Motor neuron (in vitro differentiated cells): ENCODE measurements around the gene C3orf18. TPM values are rescaled to one million over a fixed set of nuclear protein-coding genes. Genes with fewer than 3 reads are reported as not detected.

Experiments used
- ATAC-seq, 8 experiments: fragments of 200-7000 bp; cut with Tn5 transposase; replicated peaks in 6 of 8; 2 replicates each; pipeline ENCODE4 v1.8.0; 2021; ENCODE audit warnings: mild to moderate bottlenecking in 8 of 8, moderate library complexity in 8 of 8
- H3K27ac ChIP-seq, 2 donors: fragments of 250-450 bp; sonication (Bioruptor Pico); 2 replicates each; pipeline ENCODE4 v1.9.0; 2021; ENCODE audit warnings: antibody characterized with exemption in 2 of 2, mild to moderate bottlenecking in 2 of 2, moderate library complexity in 1 of 2
- H3K4me1 ChIP-seq, 2 donors: fragments of 250-450 bp; sonication (Bioruptor Pico); replicated peaks in 1 of 2; 2 replicates each; pipeline ENCODE4 v1.6.1; 2021; ENCODE audit warnings: antibody characterized with exemption in 2 of 2, mild to moderate bottlenecking in 2 of 2, moderate library complexity in 1 of 2
- H3K4me3 ChIP-seq, 5 donors: fragments of 250-450 bp; sonication (Bioruptor Pico); 2 replicates each; pipeline ENCODE4 v1.9.0; 2021; ENCODE audit warnings: antibody characterized with exemption in 5 of 5, mild to moderate bottlenecking in 5 of 5, moderate library complexity in 4 of 5
- WGBS, 10 experiments: fragments of 450-650 bp; shearing (Covaris generic); methylation state at CpG; one replicate each; pipeline ENCODE4 v1.0.0; 2022; 5-methylcytosine and 5-hydroxymethylcytosine counted together
- in situ Hi-C, 9 experiments: fragments of 400-800 bp; cut with MboI; loops; one replicate each; pipeline ENCODE4 v1.15.0; 2021; ENCODE audit warnings: low sequenced_read_pairs in 9 of 9, low pct_unique_long_range_greater_than_20kb in 2 of 9; ENCODE audit not compliant: unreplicated experiment in 9 of 9
- total RNA-seq, 8 experiments: library from RNA; unstranded; fragments of 300-600 nt; gene quantifications; 2 replicates each; pipeline versions ENCODE4 v1.2.3 to v1.2.4, GENCODE V29; 2022

C3orf18 gene
- total RNA-seq, 8 experiments from 2014 or later, result 7.4 to 12.3 (median 10.7) TPM

- in situ Hi-C loops, result loop anchor here in 8 of 9 experiments (25.0 kb wide), 2 partner anchors 753 to 778 kb away; partner anchors contain the start of genes MANF (in 3 of the 8) and RBM15B (in 3 of the 8)
- ATAC-seq, result no peak
- 60 to 100% (median 88%) methylated on average over 1 to 3 of the region's 5 CpGs; no CpG with 5 or more reads in 5 of the 10 experiments for whole genome bisulfite sequencing, 10 experiments
Observed at GRCh38 chr3:50609071-50609762, 41.7 kb upstream of the C3orf18 start.

GRCh38 chr3:50608278-50608677 is 40.7 kb upstream of the C3orf18 start:
- ATAC-seq, result no peak
- H3K4me3 ChIP-seq, result no peak overlapping the region
- WGBS, 10 experiments, result 80 to 100% (median 97%) methylated on average over 1 to 3 of the region's 7 CpGs; no CpG with 5 or more reads in 6 of the 10 experiments
- peaks cover 6 to 9% of the 10 kb centered on the region in 2 donors for H3K4me1 ChIP-seq
- H3K27ac ChIP-seq, result no peak overlapping the region
- in situ Hi-C loops, result loop anchor here in 8 of 9 experiments (25.0 kb wide), 2 partner anchors 754 to 779 kb away; partner anchors contain the start of genes MANF (in 3 of the 8) and RBM15B (in 3 of the 8)

More at GRCh38 chr3:50609071-50609762, 41.7 kb upstream of the C3orf18 start:
- H3K4me1 ChIP-seq, result peaks cover 6 to 9% of the 10 kb centered on the region in 2 donors
- no peak overlapping the region for H3K27ac ChIP-seq
- no peak overlapping the region for H3K4me3 ChIP-seq

- Histone ChIP-seq H3K4me3 (no peak overlapping the region), H3K4me1 (peaks cover 6 to 11% of the 10 kb centered on the region in 2 donors), H3K27ac (no peak overlapping the region)
- 50 to 100% (median 96%) methylated on average over 1 to 20 of the region's 29 CpGs; no CpG with 5 or more reads in 3 of the 10 experiments for WGBS, 10 experiments
- no peak for ATAC-seq
- in situ Hi-C loops, result loop anchor here in 8 of 9 experiments (25.0 kb wide), 2 partner anchors 755 to 780 kb away; partner anchors contain the start of genes MANF (in 3 of the 8) and RBM15B (in 3 of the 8)
Observed at GRCh38 chr3:50607271-50608091, 39.9 kb upstream of the C3orf18 start.

GRCh38 chr3:50606596-50606995 is 39.0 kb upstream of the C3orf18 start:
- in situ Hi-C loops, result loop anchor here in 8 of 9 experiments (25.0 kb wide), 2 partner anchors 756 to 781 kb away; partner anchors contain the start of genes MANF (in 3 of the 8) and RBM15B (in 3 of the 8)
- H3K27ac ChIP-seq, result no peak overlapping the region
- H3K4me3 ChIP-seq, result no peak overlapping the region
- 100% methylated on average over 1 of the region's 6 CpGs; no CpG with 5 or more reads in 9 of the 10 experiments for WGBS, 10 experiments
- H3K4me1 ChIP-seq, result peaks cover 12 to 19% of the 10 kb centered on the region in 2 donors
- no peak for ATAC-seq

- ATAC-seq, result no peak
- Histone ChIP-seq H3K4me1 (peaks cover 17 to 24% of the 10 kb centered on the region in 2 donors), H3K4me3 (no peak overlapping the region), H3K27ac (no peak overlapping the region)
- in situ Hi-C loops, result loop anchor here in 8 of 9 experiments (25.0 kb wide), 2 partner anchors 756 to 781 kb away; partner anchors contain the start of genes MANF (in 3 of the 8) and RBM15B (in 3 of the 8)
- 66 to 100% (median 89%) methylated on average over 1 to 4 of the region's 5 CpGs; no CpG with 5 or more reads in 4 of the 10 experiments for WGBS, 10 experiments
Observed at GRCh38 chr3:50605901-50606326, 38.4 kb upstream of the C3orf18 start.

- ATAC-seq, result no peak
- 63 to 100% (median 76%) methylated on average over 2 to 13 of the region's 14 CpGs; no CpG with 5 or more reads in 2 of the 10 experiments for WGBS, 10 experiments
- Histone ChIP-seq H3K4me3 (no peak overlapping the region), H3K4me1 (peaks cover 18 to 23% of the 10 kb centered on the region in 2 donors), H3K27ac (no peak overlapping the region)
- in situ Hi-C loops, result loop anchor here in 8 of 9 experiments (25.0 kb wide), 2 partner anchors 757 to 782 kb away; partner anchors contain the start of genes MANF (in 3 of the 8) and RBM15B (in 3 of the 8)
Observed at GRCh38 chr3:50604628-50605588, 37.4 kb upstream of the C3orf18 start.

- 60 to 100% (median 82%) methylated on average over 1 to 3 of the region's 5 CpGs; no CpG with 5 or more reads in 3 of the 10 experiments for WGBS, 10 experiments
- in situ Hi-C loops, result loop anchor here in 8 of 9 experiments (25.0 kb wide), 2 partner anchors 758 to 783 kb away; partner anchors contain the start of genes MANF (in 3 of the 8) and RBM15B (in 3 of the 8)
Observed at GRCh38 chr3:50604110-50604621, 36.6 kb upstream of the C3orf18 start.

GRCh38 chr3:50603261-50604109 is 35.9 kb upstream of the C3orf18 start:
- peaks cover 18 to 23% of the 10 kb centered on the region in 2 donors for H3K4me1 ChIP-seq
- H3K4me3 ChIP-seq, result no peak overlapping the region
- in situ Hi-C loops, result loop anchor here in 8 of 9 experiments (25.0 kb wide), 2 partner anchors 759 to 784 kb away; partner anchors contain the start of genes MANF (in 3 of the 8) and RBM15B (in 3 of the 8)
- H3K27ac ChIP-seq, result no peak overlapping the region
- WGBS, 10 experiments, result 33 to 100% (median 53%) methylated on average over 1 to 2 of the region's 4 CpGs; no CpG with 5 or more reads in 6 of the 10 experiments
- no peak for ATAC-seq

More at GRCh38 chr3:50604110-50604621, 36.6 kb upstream of the C3orf18 start:
- no peak for ATAC-seq
- H3K27ac ChIP-seq, result no peak overlapping the region
- no peak overlapping the region for H3K4me3 ChIP-seq
- H3K4me1 ChIP-seq, result peaks cover 18 to 23% of the 10 kb centered on the region in 2 donors

- Histone ChIP-seq H3K4me3 (no peak overlapping the region), H3K27ac (peak overlapping the region in 1 of 2 donors; percentile 92), H3K4me1 (peaks cover 18 to 23% of the 10 kb centered on the region in 2 donors)
- in situ Hi-C loops, result loop anchor here in 8 of 9 experiments (25.0 kb wide), 2 partner anchors 760 to 785 kb away; partner anchors contain the start of genes MANF (in 3 of the 8) and RBM15B (in 3 of the 8)
- 60 to 100% methylated on average over 1 to 2 of the region's 9 CpGs; no CpG with 5 or more reads in 8 of the 10 experiments for WGBS, 10 experiments
- ATAC-seq, result no peak
Observed at GRCh38 chr3:50602595-50603191, 35.1 kb upstream of the C3orf18 start.
